Stimulated activated CD8-positive, alpha-beta memory T cell treated with anti-CD3 and anti-CD28 coated beads, Interleukin-12 subunit alpha, Interleukin-12 subunit beta, amount 100 ng/mL, for 24 hours (primary cell): Measurements from ENCODE around the gene TBP.

ENCODE experiments used
- DNase-seq: peaks from one replicate; pipeline ENCODE4 v3.0.0-alpha.2; 2020; ENCODE audit errors: extremely low read depth

The TBP gene

GRCh38 chr6:170535004-170535403 is 19.2 kb upstream of the TBP start:
- DNase-seq = no peak

GRCh38 chr6:170536671-170537070 is 17.5 kb upstream of the TBP start:
- DNase-seq = no peak

GRCh38 chr6:170537329-170537728 is 16.8 kb upstream of the TBP start:
- DNase-seq = no peak

- no peak for DNase-seq
Measured at GRCh38 chr6:170542031-170542719, 12.0 kb upstream of the TBP start.

GRCh38 chr6:170545405-170545804 is 8.8 kb upstream of the TBP start:
- no peak for DNase-seq

- peak; percentile 70 for DNase-seq
Measured at GRCh38 chr6:170552765-170553533, 1.2 kb upstream of the TBP start, which contains the start of gene PSMB1. PSMB1 (minus strand) TSS chr6:170553307; CDS start chr6:170553242, 65 bp downstream.

- DNase-seq = no peak
Measured at GRCh38 chr6:170553534-170554012, 596 bp upstream of the TBP start.

- DNase-seq = no peak
Measured at GRCh38 chr6:170554796-170555137, 598 bp downstream of the TBP start.

GRCh38 chr6:170555305-170555704 is 1.1 kb downstream of the TBP start:
- DNase-seq = no peak

- no peak for DNase-seq
Measured at GRCh38 chr6:170561555-170561954, 7.4 kb downstream of the TBP start.

GRCh38 chr6:170564936-170565530 is 10.9 kb downstream of the TBP start:
- no peak for DNase-seq

- DNase-seq = no peak
Measured at GRCh38 chr6:170572704-170573466, 18.7 kb downstream of the TBP start.

GRCh38 chr6:170575250-170575649 is 21.1 kb downstream of the TBP start:
- no peak for DNase-seq

- DNase-seq = no peak
Measured at GRCh38 chr6:170578909-170579308, 24.7 kb downstream of the TBP start.

GRCh38 chr6:170583756-170584180 is 29.6 kb downstream of the TBP start:
- DNase-seq = no peak

- peak; percentile 84 for DNase-seq
Measured at GRCh38 chr6:170584181-170584953, 30.2 kb downstream of the TBP start, which contains the start of gene PDCD2. PDCD2 (minus strand) TSS chr6:170584637; CDS start chr6:170584581, 56 bp downstream.

GRCh38 chr6:170584954-170585498 is 30.9 kb downstream of the TBP start:
- no peak for DNase-seq

GRCh38 chr6:170590725-170591124 is 36.6 kb downstream of the TBP start:
- DNase-seq = no peak

- no peak for DNase-seq
Measured at GRCh38 chr6:170596426-170596825, 42.3 kb downstream of the TBP start.

- DNase-seq = no peak
Measured at GRCh38 chr6:170597278-170597677, 43.1 kb downstream of the TBP start.
